NCI-H146 treated with DMSO at 0.1 percent for 48 hours (cell line): ENCODE data around the gene FAM187B.

Experiments
- DNase-seq: peaks from one replicate; lab custom pipeline; 2025; ENCODE audit not compliant: unreplicated experiment; lab: John Stamatoyannopoulos, UW

FAM187B gene

GRCh38 chr19:35228177-35228930, at the start of gene FAM187B:
TSS of gene FAM187B (minus strand) at chr19:35228739. CDS start at chr19:35228680, 59 bp downstream.
- DNase-seq, result no peak

GRCh38 chr19:35276706-35277281, 48.3 kb upstream of the FAM187B start:
- DNase-seq, result no peak

- no peak for DNase-seq
Observed at GRCh38 chr19:35274323-35274722, 45.8 kb upstream of the FAM187B start.

- DNase-seq, result no peak
Observed at GRCh38 chr19:35273686-35274259, 45.2 kb upstream of the FAM187B start.

- no peak for DNase-seq
Observed at GRCh38 chr19:35272954-35273649, 44.6 kb upstream of the FAM187B start.

- DNase-seq, result no peak
Observed at GRCh38 chr19:35272122-35272719, 43.7 kb upstream of the FAM187B start.

- DNase-seq, result no peak
Observed at GRCh38 chr19:35271546-35271945, 43.0 kb upstream of the FAM187B start.

- DNase-seq, result no peak
Observed at GRCh38 chr19:35270381-35270811, 41.9 kb upstream of the FAM187B start.

GRCh38 chr19:35269438-35270117, 41.0 kb upstream of the FAM187B start:
- peak; percentile 79 for DNase-seq

GRCh38 chr19:35268536-35269437, 40.2 kb upstream of the FAM187B start, which contains the start of gene USF2:
TSS of gene USF2 (plus strand) at chr19:35268962. CDS start at chr19:35269102, 140 bp downstream.
- peak; percentile 53 for DNase-seq

- peak; percentile 32 for DNase-seq
Observed at GRCh38 chr19:35267818-35268535, 39.4 kb upstream of the FAM187B start.

- no peak for DNase-seq
Observed at GRCh38 chr19:35267353-35267817, 38.8 kb upstream of the FAM187B start.

GRCh38 chr19:35266520-35267352, 38.2 kb upstream of the FAM187B start:
- DNase-seq, result no peak

GRCh38 chr19:35265900-35266519, 37.5 kb upstream of the FAM187B start:
- DNase-seq, result no peak

GRCh38 chr19:35265126-35265899, 36.8 kb upstream of the FAM187B start:
- no peak for DNase-seq

GRCh38 chr19:35264268-35265125, 36.0 kb upstream of the FAM187B start:
- no peak for DNase-seq
